ENCODE results near the gene RNU7-1.
A peak's percentile ranks its signal among the peaks of the same experiment; 100 is the strongest.

Gene RNU7-1

DNA sequence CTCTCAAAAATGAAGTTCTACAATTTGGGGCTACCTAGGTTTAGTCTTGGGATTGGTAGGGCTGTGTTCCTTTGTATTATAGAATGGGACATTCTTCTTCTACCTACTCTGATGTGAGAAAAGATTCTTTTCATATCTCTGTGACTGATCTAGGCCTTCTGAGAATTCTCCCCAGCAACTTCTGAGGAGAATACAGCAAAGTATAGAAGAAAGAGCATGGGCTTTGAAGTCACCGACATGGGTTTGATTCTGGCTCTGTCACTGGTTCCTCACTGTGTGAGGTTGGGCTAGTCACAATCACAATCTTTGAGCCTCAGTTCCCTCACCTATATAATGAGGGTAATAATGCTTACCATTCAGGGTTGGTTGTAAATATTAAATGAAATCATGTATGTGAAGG, 10.8 kb upstream of the RNU7-1 start:
- Histone ChIP-seq H3K27me3 (ENCODE audit: low read depth, low read length) (no peaks in the 10 kb centered on the region), H3K4me1 (ENCODE audit: control insufficient read depth in 1 of 2, insufficient read depth in 2 of 2, low read length in 2 of 2) (peaks cover 9 to 59% of the 10 kb centered on the region in 2 donors), H3K36me3 (ENCODE audit: control insufficient read depth in 1 of 2, insufficient read depth in 2 of 2, low read length in 2 of 2) (peaks cover 10 to 23% of the 10 kb centered on the region in 2 donors), H3K9me3 (ENCODE audit: control insufficient read depth in 1 of 2, low read length in 2 of 2) (no peaks in the 10 kb centered on the region), H3K27ac (ENCODE audit: low read length) (no peak overlapping the region), H3K4me3 (ENCODE audit: low read depth in 1 of 2, low read length in 2 of 2) (no peak overlapping the region)

- H3K36me3 ChIP-seq (ENCODE audit: control insufficient read depth in 1 of 2, insufficient read depth in 2 of 2, low read length in 2 of 2): peaks cover 10 to 23% of the 10 kb centered on the region in 2 donors
- H3K9me3 ChIP-seq (ENCODE audit: control insufficient read depth in 1 of 2, low read length in 2 of 2): no peaks in the 10 kb centered on the region
- no peaks in the 10 kb centered on the region for H3K27me3 ChIP-seq (ENCODE audit: low read depth, low read length)
- H3K4me1 ChIP-seq (ENCODE audit: control insufficient read depth in 1 of 2, insufficient read depth in 2 of 2, low read length in 2 of 2): peaks cover 15 to 68% of the 10 kb centered on the region in 2 donors
- no peak overlapping the region for H3K4me3 ChIP-seq (ENCODE audit: low read depth in 1 of 2, low read length in 2 of 2)
- H3K27ac ChIP-seq (ENCODE audit: low read length): peak overlapping the region; percentile 28
Observed at GRCh38 chr12:6934110-6934509, 9.5 kb upstream of the RNU7-1 start.

GRCh38 chr12:6935371-6936193, 8.0 kb upstream of the RNU7-1 start:
- peaks cover 10 to 59% of the 10 kb centered on the region in 2 donors for H3K4me1 ChIP-seq (ENCODE audit: control insufficient read depth in 1 of 2, insufficient read depth in 2 of 2, low read length in 2 of 2)
- no peaks in the 10 kb centered on the region for H3K27me3 ChIP-seq (ENCODE audit: low read depth, low read length)
- no peak overlapping the region for H3K27ac ChIP-seq (ENCODE audit: low read length)
- H3K9me3 ChIP-seq (ENCODE audit: control insufficient read depth in 1 of 2, low read length in 2 of 2): no peaks in the 10 kb centered on the region
- H3K36me3 ChIP-seq (ENCODE audit: control insufficient read depth in 1 of 2, insufficient read depth in 2 of 2, low read length in 2 of 2): peaks cover 12 to 27% of the 10 kb centered on the region in 2 donors
- no peak overlapping the region for H3K4me3 ChIP-seq (ENCODE audit: low read depth in 1 of 2, low read length in 2 of 2)

GRCh38 chr12:6936194-6936635, 7.4 kb upstream of the RNU7-1 start:
- no peaks in the 10 kb centered on the region for H3K27me3 ChIP-seq (ENCODE audit: low read depth, low read length)
- H3K27ac ChIP-seq (ENCODE audit: low read length): no peak overlapping the region
- peaks cover 10 to 54% of the 10 kb centered on the region in 2 donors for H3K4me1 ChIP-seq (ENCODE audit: control insufficient read depth in 1 of 2, insufficient read depth in 2 of 2, low read length in 2 of 2)
- no peak overlapping the region for H3K4me3 ChIP-seq (ENCODE audit: low read depth in 1 of 2, low read length in 2 of 2)
- H3K36me3 ChIP-seq (ENCODE audit: control insufficient read depth in 1 of 2, insufficient read depth in 2 of 2, low read length in 2 of 2): peaks cover 18 to 33% of the 10 kb centered on the region in 2 donors
- no peaks in the 10 kb centered on the region for H3K9me3 ChIP-seq (ENCODE audit: control insufficient read depth in 1 of 2, low read length in 2 of 2)

DNA sequence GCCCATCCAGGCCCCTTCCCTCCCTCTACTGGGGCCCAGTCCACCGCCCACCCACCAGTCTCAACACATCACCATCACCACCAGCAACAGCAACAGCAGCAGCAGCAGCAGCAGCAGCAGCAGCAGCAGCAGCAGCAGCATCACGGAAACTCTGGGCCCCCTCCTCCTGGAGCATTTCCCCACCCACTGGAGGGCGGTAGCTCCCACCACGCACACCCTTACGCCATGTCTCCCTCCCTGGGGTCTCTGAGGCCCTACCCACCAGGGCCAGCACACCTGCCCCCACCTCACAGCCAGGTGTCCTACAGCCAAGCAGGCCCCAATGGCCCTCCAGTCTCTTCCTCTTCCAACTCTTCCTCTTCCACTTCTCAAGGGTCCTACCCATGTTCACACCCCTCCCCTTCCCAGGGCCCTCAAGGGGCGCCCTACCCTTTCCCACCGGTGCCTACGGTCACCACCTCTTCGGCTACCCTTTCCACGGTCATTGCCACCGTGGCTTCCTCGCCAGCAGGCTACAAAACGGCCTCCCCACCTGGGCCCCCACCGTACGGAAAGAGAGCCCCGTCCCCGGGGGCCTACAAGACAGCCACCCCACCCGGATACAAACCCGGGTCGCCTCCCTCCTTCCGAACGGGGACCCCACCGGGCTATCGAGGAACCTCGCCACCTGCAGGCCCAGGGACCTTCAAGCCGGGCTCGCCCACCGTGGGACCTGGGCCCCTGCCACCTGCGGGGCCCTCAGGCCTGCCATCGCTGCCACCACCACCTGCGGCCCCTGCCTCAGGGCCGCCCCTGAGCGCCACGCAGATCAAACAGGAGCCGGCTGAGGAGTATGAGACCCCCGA, 6.8 kb upstream of the RNU7-1 start:
- H3K27ac ChIP-seq (ENCODE audit: low read length): peak overlapping the region; percentile 45
- H3K4me3 ChIP-seq (ENCODE audit: low read depth in 1 of 2, low read length in 2 of 2): peak overlapping the region; percentile 62 to 74
- H3K27me3 ChIP-seq (ENCODE audit: low read depth, low read length): no peaks in the 10 kb centered on the region
- peaks cover 10 to 53% of the 10 kb centered on the region in 2 donors for H3K4me1 ChIP-seq (ENCODE audit: control insufficient read depth in 1 of 2, insufficient read depth in 2 of 2, low read length in 2 of 2)
- H3K36me3 ChIP-seq (ENCODE audit: control insufficient read depth in 1 of 2, insufficient read depth in 2 of 2, low read length in 2 of 2): peaks cover 24 to 35% of the 10 kb centered on the region in 2 donors
- H3K9me3 ChIP-seq (ENCODE audit: control insufficient read depth in 1 of 2, low read length in 2 of 2): no peaks in the 10 kb centered on the region

DNA sequence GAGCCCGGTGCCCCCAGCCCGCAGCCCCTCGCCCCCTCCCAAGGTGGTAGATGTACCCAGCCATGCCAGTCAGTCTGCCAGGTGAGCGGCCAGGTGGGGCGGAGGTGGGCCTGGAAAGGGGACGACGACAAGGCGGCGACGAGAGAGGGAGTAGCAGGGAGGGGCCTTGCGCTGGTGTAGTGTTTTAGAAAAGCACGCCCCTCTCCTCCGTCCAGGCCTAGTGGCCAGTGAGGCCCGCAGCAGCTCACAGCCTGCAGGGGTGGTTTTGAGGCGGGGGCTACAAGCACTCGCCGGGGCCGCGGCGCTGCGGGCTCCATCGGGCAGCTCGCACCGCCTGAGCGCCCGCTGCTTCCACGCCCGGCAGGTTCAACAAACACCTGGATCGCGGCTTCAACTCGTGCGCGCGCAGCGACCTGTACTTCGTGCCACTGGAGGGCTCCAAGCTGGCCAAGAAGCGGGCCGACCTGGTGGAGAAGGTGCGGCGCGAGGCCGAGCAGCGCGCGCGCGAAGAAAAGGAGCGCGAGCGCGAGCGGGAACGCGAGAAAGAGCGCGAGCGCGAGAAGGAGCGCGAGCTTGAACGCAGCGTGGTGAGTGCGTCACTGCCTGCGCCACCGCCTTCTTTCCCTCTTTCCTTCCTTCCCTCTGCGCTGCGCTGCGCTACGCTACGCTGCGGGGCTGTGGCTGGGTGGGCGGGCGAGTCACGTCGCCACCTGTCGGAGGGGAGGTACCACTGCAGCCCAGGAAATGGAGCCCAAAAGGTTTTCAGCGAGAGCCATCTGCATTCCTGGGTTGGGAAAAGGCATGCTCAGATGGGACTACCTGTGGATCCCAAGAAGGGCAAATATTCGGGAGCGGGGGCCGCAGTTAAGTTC, 5.9 kb upstream of the RNU7-1 start:
- Histone ChIP-seq H3K4me3 (ENCODE audit: low read depth in 1 of 2, low read length in 2 of 2) (peak overlapping the region; percentile 62 to 74), H3K27me3 (ENCODE audit: low read depth, low read length) (no peaks in the 10 kb centered on the region), H3K9me3 (ENCODE audit: control insufficient read depth in 1 of 2, low read length in 2 of 2) (no peaks in the 10 kb centered on the region), H3K36me3 (ENCODE audit: control insufficient read depth in 1 of 2, insufficient read depth in 2 of 2, low read length in 2 of 2) (peaks cover 24 to 35% of the 10 kb centered on the region in 2 donors), H3K4me1 (ENCODE audit: control insufficient read depth in 1 of 2, insufficient read depth in 2 of 2, low read length in 2 of 2) (peaks cover 10 to 51% of the 10 kb centered on the region in 2 donors), H3K27ac (ENCODE audit: low read length) (peak overlapping the region; percentile 67)

GRCh38 chr12:6938353-6939190, 5.0 kb upstream of the RNU7-1 start:
- Histone ChIP-seq H3K27me3 (ENCODE audit: low read depth, low read length) (no peaks in the 10 kb centered on the region), H3K27ac (ENCODE audit: low read length) (peak overlapping the region; percentile 67), H3K9me3 (ENCODE audit: control insufficient read depth in 1 of 2, low read length in 2 of 2) (no peaks in the 10 kb centered on the region), H3K36me3 (ENCODE audit: control insufficient read depth in 1 of 2, insufficient read depth in 2 of 2, low read length in 2 of 2) (peaks cover 24 to 35% of the 10 kb centered on the region in 2 donors), H3K4me1 (ENCODE audit: control insufficient read depth in 1 of 2, insufficient read depth in 2 of 2, low read length in 2 of 2) (peaks cover 8 to 48% of the 10 kb centered on the region in 2 donors), H3K4me3 (ENCODE audit: low read depth in 1 of 2, low read length in 2 of 2) (peak overlapping the region; percentile 62 to 74)

DNA sequence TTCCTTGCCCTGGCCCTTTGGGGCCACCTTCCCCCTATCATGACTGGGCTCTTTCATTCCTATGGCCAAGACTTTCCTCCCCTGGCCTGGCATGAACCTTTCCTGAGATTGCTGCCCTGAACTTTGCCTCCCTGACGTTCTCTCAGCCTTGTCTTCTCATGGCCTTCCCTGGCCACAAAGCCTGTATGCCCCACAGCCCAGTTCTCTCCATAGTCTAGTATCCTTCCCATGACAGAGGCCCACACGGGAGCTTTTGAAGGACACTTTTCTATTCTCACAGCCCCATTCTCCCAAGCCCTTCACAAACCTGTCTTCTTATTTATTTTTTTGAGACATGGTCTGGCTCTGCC, 4.5 kb upstream of the RNU7-1 start:
- Histone ChIP-seq H3K4me1 (ENCODE audit: control insufficient read depth in 1 of 2, insufficient read depth in 2 of 2, low read length in 2 of 2) (peaks cover 5 to 42% of the 10 kb centered on the region in 2 donors), H3K9me3 (ENCODE audit: control insufficient read depth in 1 of 2, low read length in 2 of 2) (no peaks in the 10 kb centered on the region), H3K27ac (ENCODE audit: low read length) (no peak overlapping the region), H3K27me3 (ENCODE audit: low read depth, low read length) (no peaks in the 10 kb centered on the region), H3K4me3 (ENCODE audit: low read depth in 1 of 2, low read length in 2 of 2) (no peak overlapping the region), H3K36me3 (ENCODE audit: control insufficient read depth in 1 of 2, insufficient read depth in 2 of 2, low read length in 2 of 2) (peaks cover 24 to 30% of the 10 kb centered on the region in 2 donors)

DNA sequence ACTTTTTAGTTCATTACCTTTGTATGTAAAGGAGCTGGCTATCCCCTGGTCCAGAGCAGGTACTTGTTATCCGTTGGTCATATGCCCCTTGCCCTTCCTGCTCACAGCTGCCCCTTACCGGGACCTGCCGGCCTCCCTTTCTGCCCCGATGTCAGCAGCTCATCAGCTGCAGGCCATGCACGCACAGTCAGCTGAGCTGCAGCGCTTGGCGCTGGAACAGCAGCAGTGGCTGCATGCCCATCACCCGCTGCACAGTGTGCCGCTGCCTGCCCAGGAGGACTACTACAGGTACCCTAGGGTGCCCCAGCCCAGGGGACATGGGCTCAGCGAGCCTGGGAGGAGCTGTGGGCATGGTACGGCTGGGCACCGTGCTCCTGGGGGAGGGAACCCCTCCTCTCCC, 2.3 kb upstream of the RNU7-1 start:
- Histone ChIP-seq H3K36me3 (ENCODE audit: control insufficient read depth in 1 of 2, insufficient read depth in 2 of 2, low read length in 2 of 2) (peaks cover 12 to 14% of the 10 kb centered on the region in 2 donors), H3K4me1 (ENCODE audit: control insufficient read depth in 1 of 2, insufficient read depth in 2 of 2, low read length in 2 of 2) (peaks cover 18 to 49% of the 10 kb centered on the region in 2 donors), H3K27me3 (ENCODE audit: low read depth, low read length) (no peaks in the 10 kb centered on the region), H3K27ac (ENCODE audit: low read length) (no peak overlapping the region), H3K9me3 (ENCODE audit: control insufficient read depth in 1 of 2, low read length in 2 of 2) (no peaks in the 10 kb centered on the region), H3K4me3 (ENCODE audit: low read depth in 1 of 2, low read length in 2 of 2) (no peak overlapping the region)

DNA sequence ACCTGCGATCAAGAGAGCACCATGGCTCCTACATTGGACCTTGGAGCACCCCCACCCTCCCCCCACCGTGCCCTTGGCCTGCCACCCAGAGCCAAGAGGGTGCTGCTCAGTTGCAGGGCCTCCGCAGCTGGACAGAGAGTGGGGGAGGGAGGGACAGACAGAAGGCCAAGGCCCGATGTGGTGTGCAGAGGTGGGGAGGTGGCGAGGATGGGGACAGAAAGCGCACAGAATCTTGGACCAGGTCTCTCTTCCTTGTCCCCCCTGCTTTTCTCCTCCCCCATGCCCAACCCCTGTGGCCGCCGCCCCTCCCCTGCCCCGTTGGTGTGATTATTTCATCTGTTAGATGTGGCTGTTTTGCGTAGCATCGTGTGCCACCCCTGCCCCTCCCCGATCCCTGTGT, 1.8 kb upstream of the RNU7-1 start:
- Histone ChIP-seq H3K36me3 (ENCODE audit: control insufficient read depth in 1 of 2, insufficient read depth in 2 of 2, low read length in 2 of 2) (peaks cover 12 to 14% of the 10 kb centered on the region in 2 donors), H3K4me1 (ENCODE audit: control insufficient read depth in 1 of 2, insufficient read depth in 2 of 2, low read length in 2 of 2) (peaks cover 20 to 47% of the 10 kb centered on the region in 2 donors), H3K9me3 (ENCODE audit: control insufficient read depth in 1 of 2, low read length in 2 of 2) (no peaks in the 10 kb centered on the region), H3K27me3 (ENCODE audit: low read depth, low read length) (no peaks in the 10 kb centered on the region), H3K4me3 (ENCODE audit: low read depth in 1 of 2, low read length in 2 of 2) (no peak overlapping the region), H3K27ac (ENCODE audit: low read length) (no peak overlapping the region)
